Measurements from ENCODE around the gene KAZN.

GRCh38 chr1:14672005-14672404, 73.5 kb downstream of the KAZN start:
- no peak for TF ChIP-seq CTCF (IDR thresholded peaks at IDR 0.05)
- no peak for TF ChIP-seq POLR2A (IDR thresholded peaks at IDR 0.05)
- TF ChIP-seq EP300 (IDR thresholded peaks at IDR 0.05) = no peak
